Natural killer cell (primary cell): ENCODE data around the gene OPRM1. TPM values are rescaled to one million over a fixed set of nuclear protein-coding genes. Genes with fewer than 3 reads are reported as not detected.

Experiments used
- ATAC-seq, 3 donors: fragments of 150-1000 bp in 2 of 3; fragments of 200-7000 bp in 1 of 3; cut with Tn5 transposase; 1 replicate in 1 of 3; 2 replicates in 2 of 3; pipeline ENCODE4 v1.10.0; 2021; ENCODE audit warnings: mild to moderate bottlenecking in 2 of 3, moderate library complexity in 2 of 3
- DNase-seq, 2 donors: peaks; one replicate each; pipeline versions ENCODE4 v3.0.0 to v3.0.0-alpha.2; 2013 to 2021; ENCODE audit warnings: mixed read lengths in 1 of 2
- H3K27ac ChIP-seq: one replicate; pipeline ENCODE4 v1.5.1; 2013; ENCODE audit warnings: mild to moderate bottlenecking, low read length
- H3K27me3 ChIP-seq: one replicate; pipeline ENCODE4 v1.6.1; 2013; ENCODE audit warnings: low read length; ENCODE audit not compliant: control insufficient read depth, insufficient read depth
- H3K36me3 ChIP-seq: one replicate; pipeline ENCODE4 v1.6.1; 2013; ENCODE audit warnings: low read length; ENCODE audit not compliant: control insufficient read depth, insufficient read depth
- H3K4me1 ChIP-seq: one replicate; pipeline ENCODE4 v1.6.1; 2013; ENCODE audit warnings: low read length; ENCODE audit not compliant: control insufficient read depth, insufficient read depth
- H3K4me3 ChIP-seq: one replicate; pipeline ENCODE4 v1.5.1; 2013; ENCODE audit warnings: low read length
- H3K9me3 ChIP-seq: one replicate; pipeline ENCODE4 v1.6.1; 2013; ENCODE audit warnings: low read length; ENCODE audit not compliant: control insufficient read depth, insufficient read depth
- H3K27ac Mint-ChIP-seq, 2 donors: one replicate each; pipeline ENCODE4 v1.8.0; 2022; ENCODE audit warnings: mild to moderate bottlenecking in 2 of 2, mixed read lengths in 2 of 2, moderate library complexity in 1 of 2
- H3K27me3 Mint-ChIP-seq, 2 donors: one replicate each; pipeline ENCODE4 v1.8.0; 2022; ENCODE audit warnings: low read depth in 2 of 2, mixed read lengths in 2 of 2
- H3K36me3 Mint-ChIP-seq: one replicate; pipeline ENCODE4 v1.8.0; 2022; ENCODE audit warnings: mixed read lengths
- H3K4me1 Mint-ChIP-seq, 2 donors: one replicate each; pipeline ENCODE4 v1.8.0; 2022; ENCODE audit warnings: mixed read lengths in 2 of 2
- H3K4me3 Mint-ChIP-seq: one replicate; pipeline ENCODE4 v1.8.0; 2022; ENCODE audit warnings: mild to moderate bottlenecking, moderate library complexity, mixed read lengths
- H3K9me3 Mint-ChIP-seq, 2 donors: one replicate each; pipeline ENCODE4 v1.8.0; 2022; ENCODE audit warnings: mixed read lengths in 2 of 2
- WGBS: methylation state at CpG from one replicate; pipeline ENCODE4 v1.1.7; 2013; ENCODE audit warnings: missing lambda C conversion rate; ENCODE audit not compliant: insufficient coverage; 5-methylcytosine and 5-hydroxymethylcytosine counted together
- intact Hi-C: fragments of 100-400 bp; cut with micrococcal nuclease; formaldehyde crosslinking; loops from one replicate; pipeline ENCODE4 v1.14.2; 2022
- total RNA-seq, 4 donors: library from RNA; stranded (reverse); fragments of 120-200 nt in 1 of 4; gene quantifications; one replicate each; pipeline versions ENCODE4 v1.2.3 to v1.2.4, GENCODE V29; 2013 to 2022
- TF ChIP-seq, protein P1 (sequence below): fragments of 200-600 bp; IDR thresholded peaks from one replicate; pipeline ENCODE4 v1.8.0; 2022; ENCODE audit warnings: antibody characterized with exemption

OPRM1 gene
- total RNA-seq, 3 donors from 2014 or later (not counting 1 experiment from before 2014, with no cell fraction given) = not detected

DNA sequence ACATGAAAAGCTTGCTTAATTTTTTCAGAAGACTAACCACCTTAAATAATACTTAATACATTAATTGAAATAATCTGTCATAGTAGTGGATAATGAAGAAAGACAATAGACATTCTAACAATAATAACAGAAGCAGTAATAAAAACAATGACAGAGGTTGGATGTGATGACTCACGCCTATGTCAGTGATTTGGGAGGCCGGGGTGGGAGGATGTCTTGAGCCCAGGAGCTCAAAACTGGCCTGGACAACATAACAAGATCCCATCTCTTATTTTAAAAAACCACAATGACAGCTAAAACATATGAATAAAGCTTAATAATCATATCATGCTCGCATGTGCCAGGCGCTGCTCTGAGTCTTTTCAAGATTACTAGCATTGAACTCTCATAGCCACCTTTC is 212.1 kb downstream of the OPRM1 start:
- Mint-ChIP-seq H3K36me3 (peaks cover 10% of the 10 kb centered on the region), H3K27me3 (no peaks in the 10 kb centered on the region), H3K4me1 (peaks cover 45 to 55% of the 10 kb centered on the region in 2 donors), H3K27ac (peak overlapping the region in 1 of 2 donors; percentile 93), H3K9me3 (peaks cover 0 to 2% of the 10 kb centered on the region in 2 donors), H3K4me3 (no peak overlapping the region)
- no peak for ATAC-seq
- H3K9me3 ChIP-seq = no peaks in the 10 kb centered on the region
- TF ChIP-seq, protein P1, sequence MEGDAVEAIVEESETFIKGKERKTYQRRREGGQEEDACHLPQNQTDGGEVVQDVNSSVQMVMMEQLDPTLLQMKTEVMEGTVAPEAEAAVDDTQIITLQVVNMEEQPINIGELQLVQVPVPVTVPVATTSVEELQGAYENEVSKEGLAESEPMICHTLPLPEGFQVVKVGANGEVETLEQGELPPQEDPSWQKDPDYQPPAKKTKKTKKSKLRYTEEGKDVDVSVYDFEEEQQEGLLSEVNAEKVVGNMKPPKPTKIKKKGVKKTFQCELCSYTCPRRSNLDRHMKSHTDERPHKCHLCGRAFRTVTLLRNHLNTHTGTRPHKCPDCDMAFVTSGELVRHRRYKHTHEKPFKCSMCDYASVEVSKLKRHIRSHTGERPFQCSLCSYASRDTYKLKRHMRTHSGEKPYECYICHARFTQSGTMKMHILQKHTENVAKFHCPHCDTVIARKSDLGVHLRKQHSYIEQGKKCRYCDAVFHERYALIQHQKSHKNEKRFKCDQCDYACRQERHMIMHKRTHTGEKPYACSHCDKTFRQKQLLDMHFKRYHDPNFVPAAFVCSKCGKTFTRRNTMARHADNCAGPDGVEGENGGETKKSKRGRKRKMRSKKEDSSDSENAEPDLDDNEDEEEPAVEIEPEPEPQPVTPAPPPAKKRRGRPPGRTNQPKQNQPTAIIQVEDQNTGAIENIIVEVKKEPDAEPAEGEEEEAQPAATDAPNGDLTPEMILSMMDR = no peak
- H3K4me3 ChIP-seq = no peak overlapping the region
- intact Hi-C loops = no loop called here
- no peaks in the 10 kb centered on the region for H3K27me3 ChIP-seq
- H3K27ac ChIP-seq = no peak overlapping the region
- no peaks in the 10 kb centered on the region for H3K36me3 ChIP-seq
- H3K4me1 ChIP-seq = peaks cover 14% of the 10 kb centered on the region
- DNase-seq = peak in 1 of 2 donors; percentile 24
- 93% methylated on average over 2 of the region's 4 CpGs for WGBS

DNA sequence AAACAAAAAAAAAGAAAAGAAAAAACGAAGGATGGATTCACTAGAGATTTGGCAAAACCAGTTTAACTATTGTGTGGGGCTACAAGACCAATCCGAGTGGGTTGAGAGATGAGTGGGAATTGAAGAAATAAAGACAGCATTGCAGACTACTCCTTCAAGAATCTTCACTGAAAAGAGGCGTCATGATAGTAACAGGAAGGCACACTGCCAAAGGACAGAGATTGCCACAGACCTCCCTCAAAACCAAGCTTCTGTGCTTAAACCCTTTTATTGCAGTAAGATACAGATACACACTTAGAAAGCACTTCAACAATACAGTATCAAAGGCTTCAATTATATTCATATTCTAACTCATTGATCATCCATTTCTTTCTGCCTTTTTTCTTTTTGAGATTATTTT is 213.6 kb downstream of the OPRM1 start:
- 65% methylated on average over 3 of the region's 3 CpGs for WGBS
- H3K4me3 Mint-ChIP-seq = no peak overlapping the region
- Histone ChIP-seq H3K27ac (no peak overlapping the region), H3K36me3 (no peaks in the 10 kb centered on the region), H3K9me3 (no peaks in the 10 kb centered on the region), H3K4me3 (no peak overlapping the region), H3K27me3 (no peaks in the 10 kb centered on the region), H3K4me1 (peaks cover 16% of the 10 kb centered on the region)
- H3K9me3 Mint-ChIP-seq = peaks cover 0 to 2% of the 10 kb centered on the region in 2 donors
- no peak for ATAC-seq
- H3K4me1 Mint-ChIP-seq = peaks cover 37 to 45% of the 10 kb centered on the region in 2 donors
- TF ChIP-seq, protein P1 = no peak
- intact Hi-C loops = no loop called here
- H3K27me3 Mint-ChIP-seq = no peaks in the 10 kb centered on the region
- peak in 1 of 2 donors; percentile 43 for DNase-seq
- H3K27ac Mint-ChIP-seq = peak overlapping the region in 1 of 2 donors; percentile 3
- peaks cover 10% of the 10 kb centered on the region for H3K36me3 Mint-ChIP-seq

DNA sequence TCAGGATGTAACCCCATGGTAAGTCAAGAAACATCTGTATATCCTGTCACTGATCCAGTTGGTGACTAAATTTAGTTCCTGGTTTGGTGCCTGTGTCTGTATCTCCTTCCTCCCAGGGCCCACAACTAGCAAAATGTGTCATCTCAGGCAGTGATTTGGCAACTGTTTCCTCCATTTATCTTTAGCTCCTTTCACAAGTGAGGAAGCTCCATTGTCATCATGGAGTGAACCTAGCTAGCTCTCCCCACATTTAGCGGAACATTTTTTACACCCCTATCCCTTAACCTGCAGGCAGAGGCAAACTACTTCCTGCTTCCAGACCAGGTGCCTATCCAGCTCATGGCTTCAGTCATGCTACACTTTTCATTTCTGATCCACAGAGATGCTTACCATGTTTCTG is 218.0 kb downstream of the OPRM1 start:
- DNase-seq (no peak), ATAC-seq (peak in 1 of 3 donors; percentile 35)
- Histone ChIP-seq H3K4me3 (no peak overlapping the region), H3K27ac (no peak overlapping the region), H3K4me1 (peaks cover 16% of the 10 kb centered on the region), H3K36me3 (no peaks in the 10 kb centered on the region), H3K9me3 (no peaks in the 10 kb centered on the region), H3K27me3 (no peaks in the 10 kb centered on the region)
- no peaks in the 10 kb centered on the region for H3K27me3 Mint-ChIP-seq
- peaks cover 29 to 34% of the 10 kb centered on the region in 2 donors for H3K4me1 Mint-ChIP-seq
- H3K4me3 Mint-ChIP-seq = no peak overlapping the region
- WGBS = 63% methylated on average over 1 of the region's 1 CpG
- intact Hi-C loops = no loop called here
- TF ChIP-seq, protein P1 = no peak
- H3K36me3 Mint-ChIP-seq = peaks cover 10% of the 10 kb centered on the region
- H3K9me3 Mint-ChIP-seq = peaks cover 0 to 2% of the 10 kb centered on the region in 2 donors
- no peak overlapping the region for H3K27ac Mint-ChIP-seq
